Measurements from ENCODE around the gene TEX26.

DNA sequence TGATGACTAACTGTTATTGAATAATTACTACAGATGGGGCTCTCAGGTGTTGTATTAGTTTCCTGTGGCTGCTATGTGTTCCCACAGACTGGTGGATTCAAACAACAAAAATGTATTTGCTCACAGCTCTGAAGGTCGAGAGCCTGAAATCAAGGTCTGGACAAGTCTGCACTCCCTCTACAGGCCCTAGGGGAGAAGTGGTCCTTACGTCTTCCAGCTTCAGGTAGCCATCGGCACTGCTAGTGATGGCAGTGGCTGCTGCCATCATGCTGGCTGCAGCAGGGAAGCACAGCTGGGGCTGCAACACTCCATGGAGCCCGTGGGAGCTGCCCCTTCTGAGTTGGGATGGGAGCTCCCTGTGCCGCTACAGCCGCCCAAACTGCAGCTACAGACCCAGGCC lies 1.9 kb downstream of the TEX26 start:
- TF ChIP-seq, protein P1, sequence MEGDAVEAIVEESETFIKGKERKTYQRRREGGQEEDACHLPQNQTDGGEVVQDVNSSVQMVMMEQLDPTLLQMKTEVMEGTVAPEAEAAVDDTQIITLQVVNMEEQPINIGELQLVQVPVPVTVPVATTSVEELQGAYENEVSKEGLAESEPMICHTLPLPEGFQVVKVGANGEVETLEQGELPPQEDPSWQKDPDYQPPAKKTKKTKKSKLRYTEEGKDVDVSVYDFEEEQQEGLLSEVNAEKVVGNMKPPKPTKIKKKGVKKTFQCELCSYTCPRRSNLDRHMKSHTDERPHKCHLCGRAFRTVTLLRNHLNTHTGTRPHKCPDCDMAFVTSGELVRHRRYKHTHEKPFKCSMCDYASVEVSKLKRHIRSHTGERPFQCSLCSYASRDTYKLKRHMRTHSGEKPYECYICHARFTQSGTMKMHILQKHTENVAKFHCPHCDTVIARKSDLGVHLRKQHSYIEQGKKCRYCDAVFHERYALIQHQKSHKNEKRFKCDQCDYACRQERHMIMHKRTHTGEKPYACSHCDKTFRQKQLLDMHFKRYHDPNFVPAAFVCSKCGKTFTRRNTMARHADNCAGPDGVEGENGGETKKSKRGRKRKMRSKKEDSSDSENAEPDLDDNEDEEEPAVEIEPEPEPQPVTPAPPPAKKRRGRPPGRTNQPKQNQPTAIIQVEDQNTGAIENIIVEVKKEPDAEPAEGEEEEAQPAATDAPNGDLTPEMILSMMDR (IDR thresholded peaks at IDR 0.05; ENCODE audit: low read depth, low read length, missing input control): no peak
- TF ChIP-seq, protein P2, sequence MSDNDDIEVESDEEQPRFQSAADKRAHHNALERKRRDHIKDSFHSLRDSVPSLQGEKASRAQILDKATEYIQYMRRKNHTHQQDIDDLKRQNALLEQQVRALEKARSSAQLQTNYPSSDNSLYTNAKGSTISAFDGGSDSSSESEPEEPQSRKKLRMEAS (IDR thresholded peaks at IDR 0.05): no peak
- TF ChIP-seq REST (IDR thresholded peaks at IDR 0.05) (no peak), TAF1 (conservative IDR thresholded peaks at IDR 0.05) (no peak), ATF3 (IDR thresholded peaks at IDR 0.05) (no peak), RXRA (IDR thresholded peaks at IDR 0.05) (no peak), YY1 (IDR thresholded peaks at IDR 0.05) (no peak), RAD21 (IDR thresholded peaks at IDR 0.05) (no peak), EGR1 (IDR thresholded peaks at IDR 0.05; ENCODE audit: low read depth in 2 of 2) (no peak), JUND (IDR thresholded peaks at IDR 0.05) (no peak), SP1 (IDR thresholded peaks at IDR 0.05) (no peak), HNF4A (conservative IDR thresholded peaks at IDR 0.05) (no peak)

All from liver (tissue), 3 donors.